ENCODE results near the gene SLC37A1.

SLC37A1 gene

GRCh38 chr21:42508371-42508770 is 5.3 kb upstream of the SLC37A1 start:
- no peak for DNase-seq

DNA sequence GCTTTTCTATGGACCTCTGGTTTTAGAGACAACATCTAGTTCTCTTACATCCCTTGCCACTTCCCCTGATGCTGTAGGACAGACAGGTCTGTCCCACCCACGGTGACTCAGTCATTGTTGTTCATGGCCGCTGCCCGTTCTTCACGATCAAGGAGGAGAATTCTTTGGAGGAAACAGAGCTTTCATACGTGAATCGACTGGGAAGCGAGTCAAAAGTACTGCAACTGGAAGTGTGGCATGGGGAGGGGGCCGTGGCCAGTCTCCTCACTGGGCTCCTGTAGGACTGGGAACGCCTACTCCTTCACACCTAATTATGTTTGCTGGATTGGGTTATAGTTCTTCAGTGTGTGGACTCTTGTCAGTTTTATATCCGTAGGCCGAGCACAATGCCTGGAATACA is 4.4 kb upstream of the SLC37A1 start:
- no peak for DNase-seq

DNA sequence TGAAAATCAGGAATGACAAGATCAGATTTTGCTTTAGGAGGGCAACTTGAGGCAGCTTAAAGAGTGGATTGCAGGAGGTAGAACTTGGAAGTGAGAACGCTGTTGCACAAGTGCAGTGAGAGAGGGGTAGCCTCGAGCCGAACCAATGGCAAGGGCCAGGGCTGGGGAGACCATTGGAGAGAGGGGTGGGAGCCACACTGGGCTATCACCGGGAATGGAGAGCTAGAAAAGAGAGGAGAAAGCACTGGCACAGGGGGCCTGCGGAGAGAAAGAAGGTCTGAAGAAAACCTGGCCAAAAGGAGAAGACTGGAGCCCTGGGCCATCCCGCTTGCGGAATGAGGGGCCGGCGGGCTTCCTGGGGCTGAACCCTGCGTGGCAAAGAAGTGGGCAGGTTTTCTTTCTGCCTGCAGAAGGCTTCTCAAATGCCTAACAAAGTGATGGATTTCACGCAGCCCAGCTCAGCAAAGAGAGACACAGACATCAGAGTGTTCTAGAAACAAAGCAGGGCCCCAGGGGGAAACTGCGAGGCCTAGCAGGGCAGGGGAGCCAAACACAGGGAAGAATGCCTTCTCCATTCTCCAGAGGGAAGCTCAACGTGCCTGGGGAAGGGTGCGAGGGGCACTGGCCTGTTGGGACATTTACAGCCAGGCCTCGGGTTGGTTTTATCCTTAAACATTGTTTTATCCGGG is 1.2 kb upstream of the SLC37A1 start:
- DNase-seq: no peak

DNA sequence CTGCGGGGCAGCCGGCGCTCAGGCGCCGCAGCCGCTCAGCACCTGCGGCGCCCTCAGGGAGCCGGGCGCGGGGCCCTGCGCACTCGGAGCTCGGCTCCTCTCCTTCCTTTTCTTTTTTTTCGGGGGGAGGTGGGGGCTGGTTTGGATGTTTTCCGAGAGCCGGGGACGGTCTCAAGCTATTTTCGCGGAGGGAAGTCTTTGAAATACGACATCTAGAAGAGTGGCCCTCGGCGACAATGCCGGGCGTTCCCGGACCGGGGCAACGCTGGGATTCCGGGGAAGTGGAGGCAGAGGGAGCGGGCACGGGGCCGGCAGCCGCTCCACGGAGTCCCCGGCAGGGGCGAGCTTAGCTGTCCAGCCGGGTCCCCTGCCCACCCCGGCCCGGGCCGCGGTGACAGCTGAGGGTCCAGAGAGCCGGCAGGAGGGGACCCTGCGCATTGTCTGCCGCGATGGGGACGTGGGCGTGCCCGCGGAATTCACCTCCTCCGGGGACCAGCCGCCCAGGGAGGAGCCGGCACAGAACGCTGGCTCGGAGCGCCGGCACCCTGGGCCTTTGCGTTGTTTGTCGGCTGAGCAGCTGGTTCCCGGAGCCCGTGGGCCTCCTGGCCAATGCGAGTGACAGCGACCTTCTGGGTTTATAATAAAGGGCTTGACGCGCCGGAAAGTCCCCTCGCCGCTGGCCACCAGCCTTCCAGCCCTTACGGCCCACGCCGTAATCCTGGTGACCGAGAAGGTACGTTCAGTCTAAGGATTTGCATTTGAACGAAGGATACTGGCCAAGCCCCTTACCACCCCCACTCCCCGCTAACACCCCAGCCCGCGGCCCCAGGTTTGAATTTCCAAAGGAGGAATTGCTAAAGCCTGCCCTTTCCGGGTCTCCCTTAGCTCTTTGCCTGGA is 582 bp downstream of the SLC37A1 start:
- peak; percentile 21 for DNase-seq

DNA sequence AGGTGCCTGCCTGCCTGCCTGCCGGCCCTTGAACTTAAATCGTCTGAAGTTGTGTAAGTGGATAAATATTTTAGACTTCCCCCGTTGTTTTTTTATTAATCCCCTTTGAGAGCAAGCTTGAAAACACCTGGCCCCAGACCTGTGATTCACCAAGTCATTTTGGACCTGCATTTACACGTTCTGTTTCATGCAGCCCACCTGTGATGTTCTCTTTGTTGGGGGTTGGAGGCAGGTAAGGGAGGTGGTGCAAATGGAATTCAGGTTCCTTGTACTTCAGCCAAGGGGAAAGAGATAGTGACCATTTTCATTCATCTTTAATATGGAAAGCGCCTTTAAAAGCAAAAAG is 1.2 kb downstream of the SLC37A1 start:
- peak; percentile 63 for DNase-seq

- peak; percentile 95 for DNase-seq
Observed at GRCh38 chr21:42515708-42516502, 2.3 kb downstream of the SLC37A1 start.

DNA sequence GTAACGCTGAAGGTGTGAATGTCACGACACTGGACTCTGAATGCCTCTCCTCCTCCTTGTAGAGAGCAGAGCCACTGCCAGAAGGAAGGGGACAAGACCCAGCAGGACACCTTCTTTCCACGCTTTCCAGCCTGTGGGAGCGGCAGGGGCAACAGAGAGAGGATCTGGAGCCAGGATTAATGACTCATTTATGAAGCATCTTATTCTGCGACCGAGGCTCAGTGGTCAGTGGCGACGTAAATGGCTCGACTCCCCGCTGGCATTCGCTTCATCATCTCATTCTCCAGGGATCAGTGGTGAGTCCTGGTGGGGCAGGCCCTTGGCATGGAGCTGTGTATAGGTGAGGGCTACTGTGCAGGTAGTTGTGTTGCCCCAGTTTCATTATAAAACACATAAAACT is 4.6 kb downstream of the SLC37A1 start:
- no peak for DNase-seq

DNA sequence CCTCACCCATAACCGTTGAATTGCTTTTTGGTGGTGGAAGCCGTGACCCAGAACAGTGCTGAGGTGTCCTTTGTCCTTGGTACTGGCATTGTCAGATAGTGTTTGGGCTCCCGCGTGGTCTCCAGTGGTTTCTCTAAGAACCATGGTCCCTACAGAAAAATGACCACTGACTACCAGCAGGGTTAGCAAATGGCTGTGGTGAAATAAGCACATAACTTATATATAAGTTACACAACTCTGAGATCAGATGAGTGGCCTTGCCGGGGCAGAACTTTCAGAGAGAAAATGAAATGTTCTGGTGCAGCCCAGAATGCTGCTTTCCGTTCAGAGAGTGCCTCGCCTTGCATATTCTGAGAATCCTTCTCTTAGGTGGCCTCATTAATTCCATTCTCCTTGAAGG is 5.0 kb downstream of the SLC37A1 start:
- DNase-seq: no peak

DNA sequence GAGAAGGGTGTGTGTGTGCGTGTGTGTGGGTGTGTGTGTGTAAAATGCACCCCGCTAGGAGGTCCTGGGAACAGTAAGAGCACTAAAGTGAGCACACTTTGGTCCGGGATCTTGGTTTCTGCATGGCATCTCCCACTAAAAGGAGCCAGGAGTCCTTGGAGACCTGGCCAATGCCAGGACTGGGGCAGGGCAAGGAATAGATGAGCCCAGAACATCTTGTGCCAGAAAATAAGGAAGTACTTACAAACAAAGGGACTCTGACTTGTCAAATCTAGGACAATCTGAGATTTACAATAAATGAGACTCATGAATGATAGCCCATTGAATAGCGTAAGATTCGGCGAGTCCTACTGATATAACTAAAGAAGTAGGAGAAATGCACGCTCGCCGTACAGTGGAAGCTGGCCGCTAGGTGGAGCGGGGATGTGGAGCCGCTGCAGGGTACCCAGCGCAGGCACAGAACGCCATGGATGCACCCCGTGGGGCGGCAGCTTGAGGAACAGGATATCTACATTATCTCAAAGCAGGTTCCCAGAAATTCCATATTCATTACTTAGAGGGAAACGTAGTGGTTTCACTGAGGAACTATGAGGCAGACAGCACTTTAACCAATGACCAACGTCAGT is 7.1 kb downstream of the SLC37A1 start:
- no peak for DNase-seq

- no peak for DNase-seq
Observed at GRCh38 chr21:42521384-42521783, 7.7 kb downstream of the SLC37A1 start.

DNA sequence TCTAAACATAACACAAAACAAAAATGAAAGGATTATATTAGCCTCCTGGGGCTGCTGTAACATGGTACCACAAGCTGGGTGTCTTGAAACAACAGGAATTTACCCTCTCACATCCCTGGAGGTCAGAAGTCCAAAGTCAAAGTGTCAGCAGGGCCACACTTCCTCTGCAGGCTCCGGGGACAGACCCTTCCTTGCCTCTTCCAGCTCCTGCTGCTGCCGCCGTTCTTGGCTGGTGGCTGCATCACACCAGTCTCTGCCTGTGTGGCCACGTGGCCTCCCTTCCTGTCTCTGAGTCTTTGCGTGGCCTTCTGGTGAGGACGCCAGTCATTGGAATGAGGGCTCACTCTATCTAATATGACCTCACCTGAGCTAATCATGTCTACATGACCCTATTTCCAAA is 8.2 kb downstream of the SLC37A1 start:
- DNase-seq: no peak

DNA sequence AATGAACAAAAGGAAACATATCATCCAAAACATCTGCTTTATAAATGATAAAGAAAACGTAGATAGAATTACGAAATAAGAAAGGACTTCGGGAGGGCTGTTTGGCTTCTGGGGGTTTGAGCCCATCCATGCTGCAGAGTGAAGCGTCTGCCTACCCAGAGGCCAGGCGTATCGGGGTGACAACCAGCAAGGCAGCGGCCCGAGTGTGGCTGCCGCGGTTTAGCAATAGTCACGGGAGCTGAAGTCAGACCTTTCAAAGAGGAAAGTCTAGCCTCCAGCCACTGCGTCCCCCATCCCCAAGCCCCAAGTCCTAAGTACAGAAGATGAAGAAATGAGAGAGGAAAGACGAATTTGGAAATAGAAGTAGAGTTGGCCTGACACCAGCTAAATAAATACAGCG is 8.6 kb downstream of the SLC37A1 start:
- DNase-seq: no peak

GRCh38 chr21:42522771-42523170 is 9.1 kb downstream of the SLC37A1 start:
- no peak for DNase-seq

GRCh38 chr21:42523211-42523610 is 9.6 kb downstream of the SLC37A1 start:
- DNase-seq: no peak

DNA sequence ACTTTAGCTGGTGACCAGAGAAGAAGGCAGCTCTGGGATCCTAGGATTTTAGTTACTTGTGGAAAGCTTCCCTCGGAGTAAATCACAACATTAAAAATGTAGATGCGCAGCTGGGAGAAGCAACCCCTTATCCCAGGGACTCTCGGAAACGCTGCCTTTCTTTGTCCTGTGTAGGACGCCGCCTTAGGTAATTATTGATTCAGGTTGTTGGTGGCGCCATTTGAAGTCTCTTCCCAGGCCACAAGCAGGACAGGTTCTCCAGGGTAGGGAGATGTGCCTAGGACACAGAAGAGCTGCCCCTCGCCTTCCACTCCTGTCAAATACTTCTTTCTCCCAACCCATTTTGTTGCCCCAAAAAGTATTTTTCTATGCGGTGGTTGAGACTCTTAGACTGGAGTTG is 10.3 kb downstream of the SLC37A1 start:
- peak; percentile 59 for DNase-seq

GRCh38 chr21:42524341-42525028 is 10.8 kb downstream of the SLC37A1 start:
- DNase-seq: peak; percentile 99

DNA sequence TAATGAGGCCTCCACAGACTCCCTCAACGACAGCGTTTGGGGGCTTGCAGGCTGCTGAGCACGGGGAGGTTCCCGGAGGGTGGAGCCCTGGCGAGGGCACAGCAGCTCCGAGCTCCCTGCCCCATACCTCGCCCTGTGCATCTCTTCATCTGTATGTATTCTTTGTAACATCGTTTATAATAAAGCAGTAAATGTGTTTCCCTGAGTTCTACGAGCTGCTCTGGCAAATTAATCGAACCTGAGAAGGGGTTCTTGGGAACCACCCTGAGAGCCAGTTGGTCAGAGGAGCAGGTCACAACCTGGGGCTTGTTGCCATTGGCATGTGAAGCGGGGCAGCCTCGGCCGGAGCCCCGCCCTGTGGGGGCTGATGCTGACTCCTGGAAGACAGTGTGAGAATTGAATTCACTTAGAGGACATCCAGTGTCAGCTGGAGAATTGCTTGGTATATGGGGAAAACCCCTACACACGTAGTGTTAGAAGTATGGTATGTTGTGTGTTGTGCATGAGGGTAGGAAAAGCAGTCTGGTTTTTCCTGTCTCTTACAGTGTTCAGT is 11.5 kb downstream of the SLC37A1 start:
- DNase-seq: peak; percentile 40

DNA sequence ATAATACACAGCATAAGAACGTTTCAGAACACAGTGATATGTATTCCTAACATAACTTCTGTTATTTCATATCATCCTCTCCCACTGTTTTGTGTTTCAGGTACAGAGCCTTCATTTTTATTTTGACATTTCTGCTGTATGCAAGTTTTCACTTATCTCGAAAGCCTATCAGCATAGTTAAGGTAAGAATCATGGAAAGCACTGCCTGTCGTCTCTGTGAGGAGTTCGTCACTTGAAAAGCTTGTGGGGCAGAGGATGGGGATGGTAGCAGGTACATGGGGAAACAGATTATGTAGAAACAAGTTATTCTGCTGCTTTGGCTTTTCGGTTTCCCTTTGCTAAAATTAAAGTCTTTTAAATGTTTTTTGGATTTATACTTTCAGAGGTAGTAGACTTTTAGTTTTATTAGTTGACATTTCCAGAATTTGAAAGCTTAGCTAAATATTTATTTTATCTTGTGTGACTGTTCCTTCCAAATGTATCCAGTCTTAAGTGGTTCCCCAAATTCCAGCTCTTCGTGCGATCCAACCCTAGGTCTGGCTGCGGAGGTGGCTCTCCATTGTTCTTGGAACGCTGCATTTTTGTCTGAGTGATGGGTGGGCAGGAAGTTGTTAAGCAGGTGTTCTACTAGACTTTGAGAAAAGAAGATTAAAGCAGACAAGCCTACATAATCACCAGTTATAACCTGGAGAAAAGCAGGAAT is 12.2 kb downstream of the SLC37A1 start:
- DNase-seq: peak; percentile 9

GRCh38 chr21:42526379-42526727 is 12.7 kb downstream of the SLC37A1 start:
- DNase-seq: no peak

- DNase-seq: no peak
Observed at GRCh38 chr21:42527127-42527488, 13.5 kb downstream of the SLC37A1 start.

GRCh38 chr21:42527489-42528158 is 14.0 kb downstream of the SLC37A1 start:
- DNase-seq: peak; percentile 29

Data from DMS79 treated with DMSO at 0.1 percent for 48 hours (cell line).